Stimulated activated naive B cell treated with anti-CD40 and anti-IgM and Interleukin-4, amounts not matched to agents 10 μg/mL and 1 μg/mL and 100 μg/mL, for 72 hours (primary cell): ENCODE measurements around the gene GMEB2.
"Not testable (repeated sequence)": the region's sequence is repeated elsewhere in the genome, so short reads cannot be mapped to it uniquely, and the experiment has no call there.

ENCODE experiments used
- ATAC-seq, 2 donors: fragments of 150-1000 bp; cut with Tn5 transposase; replicated peaks; 2 replicates each; pipeline ENCODE4 v1.10.0; 2021; ENCODE audit warnings: moderate library complexity in 1 of 2
- DNase-seq: peaks from one replicate; pipeline ENCODE4 v3.0.0; 2021
- H3K27ac Mint-ChIP-seq: one replicate; pipeline ENCODE4 v1.8.0; 2022; ENCODE audit warnings: mild to moderate bottlenecking, mixed read lengths
- H3K27me3 Mint-ChIP-seq, 2 donors: one replicate each; pipeline ENCODE4 v1.8.0; 2022; ENCODE audit warnings: mixed read lengths in 2 of 2
- H3K36me3 Mint-ChIP-seq, 2 donors: one replicate each; pipeline ENCODE4 v1.8.0; 2022; ENCODE audit warnings: mixed read lengths in 2 of 2, mild to moderate bottlenecking in 1 of 2
- H3K4me1 Mint-ChIP-seq, 2 donors: one replicate each; pipeline ENCODE4 v1.8.0; 2022; ENCODE audit warnings: mixed read lengths in 2 of 2, mild to moderate bottlenecking in 1 of 2
- H3K4me3 Mint-ChIP-seq, 2 donors: one replicate each; pipeline ENCODE4 v1.8.0; 2022; ENCODE audit warnings: mild to moderate bottlenecking in 2 of 2, mixed read lengths in 2 of 2, moderate library complexity in 1 of 2
- H3K9me3 Mint-ChIP-seq, 2 donors: one replicate each; pipeline ENCODE4 v1.8.0; 2022; ENCODE audit warnings: mixed read lengths in 2 of 2, mild to moderate bottlenecking in 1 of 2

GMEB2 gene

GRCh38 chr20:63601679-63602078 is 25.2 kb downstream of the GMEB2 start:
- Mint-ChIP-seq H3K4me1 (peaks cover 9 to 13% of the 10 kb centered on the region in 2 donors), H3K36me3 (peaks cover 36 to 41% of the 10 kb centered on the region in 2 donors)
- H3K4me3 Mint-ChIP-seq, H3K27ac Mint-ChIP-seq, H3K9me3 Mint-ChIP-seq, DNase-seq, ATAC-seq, H3K27me3 Mint-ChIP-seq: not testable (repeated sequence)

GRCh38 chr20:63599396-63600050 is 27.4 kb downstream of the GMEB2 start:
- no peak for DNase-seq
- no peak for ATAC-seq
- no peaks in the 10 kb centered on the region for H3K9me3 Mint-ChIP-seq
- H3K27ac Mint-ChIP-seq = no peak overlapping the region
- peaks cover 8% of the 10 kb centered on the region in 2 donors for H3K4me1 Mint-ChIP-seq
- H3K4me3 Mint-ChIP-seq = no peak overlapping the region
- peaks cover 37 to 40% of the 10 kb centered on the region in 2 donors for H3K36me3 Mint-ChIP-seq
- H3K27me3 Mint-ChIP-seq = no peaks in the 10 kb centered on the region

- Mint-ChIP-seq H3K27me3 (no peaks in the 10 kb centered on the region), H3K9me3 (no peaks in the 10 kb centered on the region), H3K4me3 (no peak overlapping the region), H3K36me3 (peaks cover 36 to 37% of the 10 kb centered on the region in 2 donors), H3K27ac (no peak overlapping the region), H3K4me1 (peaks cover 8% of the 10 kb centered on the region in 2 donors)
- ATAC-seq = no peak
- no peak for DNase-seq
Observed at GRCh38 chr20:63598479-63599395, 28.2 kb downstream of the GMEB2 start.

- Mint-ChIP-seq H3K4me3 (no peak overlapping the region), H3K36me3 (peaks cover 42 to 43% of the 10 kb centered on the region in 2 donors), H3K4me1 (peaks cover 5 to 7% of the 10 kb centered on the region in 2 donors), H3K9me3 (no peaks in the 10 kb centered on the region), H3K27ac (no peak overlapping the region), H3K27me3 (no peaks in the 10 kb centered on the region)
- ATAC-seq (no peak), DNase-seq (no peak)
Observed at GRCh38 chr20:63597651-63598478, 29.0 kb downstream of the GMEB2 start.

- peaks cover 38 to 42% of the 10 kb centered on the region in 2 donors for H3K36me3 Mint-ChIP-seq
- no peak overlapping the region for H3K27ac Mint-ChIP-seq
- ATAC-seq (no peak), DNase-seq (no peak)
- no peaks in the 10 kb centered on the region for H3K4me1 Mint-ChIP-seq
- no peaks in the 10 kb centered on the region for H3K9me3 Mint-ChIP-seq
- H3K4me3 Mint-ChIP-seq = no peak overlapping the region
- no peaks in the 10 kb centered on the region for H3K27me3 Mint-ChIP-seq
Observed at GRCh38 chr20:63596423-63596822, 30.5 kb downstream of the GMEB2 start.

- H3K9me3 Mint-ChIP-seq = no peaks in the 10 kb centered on the region
- no peaks in the 10 kb centered on the region for H3K27me3 Mint-ChIP-seq
- H3K4me3 Mint-ChIP-seq = no peak overlapping the region
- no peaks in the 10 kb centered on the region for H3K4me1 Mint-ChIP-seq
- DNase-seq (no peak), ATAC-seq (no peak)
- peak overlapping the region; percentile 26 for H3K27ac Mint-ChIP-seq
- H3K36me3 Mint-ChIP-seq = peaks cover 41 to 45% of the 10 kb centered on the region in 2 donors
Observed at GRCh38 chr20:63595416-63596127, 31.3 kb downstream of the GMEB2 start.

- Mint-ChIP-seq H3K4me1 (no peaks in the 10 kb centered on the region), H3K36me3 (peaks cover 46 to 47% of the 10 kb centered on the region in 2 donors), H3K27me3 (no peaks in the 10 kb centered on the region), H3K27ac (no peak overlapping the region), H3K4me3 (no peak overlapping the region), H3K9me3 (no peaks in the 10 kb centered on the region)
- no peak for ATAC-seq
- DNase-seq = no peak
Observed at GRCh38 chr20:63594043-63594561, 32.8 kb downstream of the GMEB2 start.

- no peak overlapping the region for H3K27ac Mint-ChIP-seq
- peaks cover 41 to 48% of the 10 kb centered on the region in 2 donors for H3K36me3 Mint-ChIP-seq
- no peaks in the 10 kb centered on the region for H3K27me3 Mint-ChIP-seq
Observed at GRCh38 chr20:63592661-63593060, 34.2 kb downstream of the GMEB2 start.

GRCh38 chr20:63591786-63592355 is 35.0 kb downstream of the GMEB2 start:
- Mint-ChIP-seq H3K27ac (no peak overlapping the region), H3K9me3 (no peaks in the 10 kb centered on the region), H3K4me1 (peaks cover 4 to 16% of the 10 kb centered on the region in 2 donors), H3K4me3 (no peak overlapping the region), H3K36me3 (peaks cover 41 to 49% of the 10 kb centered on the region in 2 donors), H3K27me3 (no peaks in the 10 kb centered on the region)
- DNase-seq = no peak
- no peak for ATAC-seq

More at GRCh38 chr20:63592661-63593060, 34.2 kb downstream of the GMEB2 start:
- no peaks in the 10 kb centered on the region for H3K9me3 Mint-ChIP-seq
- ATAC-seq (no peak), DNase-seq (no peak)
- H3K4me3 Mint-ChIP-seq = no peak overlapping the region
- H3K4me1 Mint-ChIP-seq = peaks cover 4 to 10% of the 10 kb centered on the region in 2 donors

GRCh38 chr20:63591147-63591533 is 35.8 kb downstream of the GMEB2 start:
- DNase-seq (no peak), ATAC-seq (no peak)
- Mint-ChIP-seq H3K27ac (no peak overlapping the region), H3K4me1 (peaks cover 4 to 16% of the 10 kb centered on the region in 2 donors), H3K9me3 (no peaks in the 10 kb centered on the region), H3K27me3 (no peaks in the 10 kb centered on the region), H3K4me3 (no peak overlapping the region), H3K36me3 (peaks cover 41 to 49% of the 10 kb centered on the region in 2 donors)

- Mint-ChIP-seq H3K27me3 (no peaks in the 10 kb centered on the region), H3K36me3 (peaks cover 38 to 53% of the 10 kb centered on the region in 2 donors), H3K4me1 (peaks cover 4 to 16% of the 10 kb centered on the region in 2 donors), H3K4me3 (peak overlapping the region in 1 of 2 donors; percentile 14), H3K9me3 (no peaks in the 10 kb centered on the region), H3K27ac (no peak overlapping the region)
- DNase-seq (no peak), ATAC-seq (no peak)
Observed at GRCh38 chr20:63590218-63591146, 36.4 kb downstream of the GMEB2 start.
